HEK293 (cell line): ENCODE data around the gene GALE.
A peak's percentile ranks its signal among the peaks of the same experiment; 100 is the strongest.
"Not testable (repeated sequence)": the region's sequence is repeated elsewhere in the genome, so short reads cannot be mapped to it uniquely, and the experiment has no call there.

Experiments used
- CTCF ChIA-PET: fragments of 350-600 bp; formaldehyde crosslinking; extraction: SDS; loops from one replicate; lab custom pipeline; 2021; ENCODE audit warnings: antibody characterized with exemption; lab: Yijun Ruan, JAX
- POLR2A ChIA-PET: fragments of 300-600 bp; formaldehyde crosslinking; extraction: SDS; loops from one replicate; lab custom pipeline; 2020; ENCODE audit warnings: antibody characterized with exemption, inconsistent platforms; lab: Yijun Ruan, JAX
- H3K27ac ChIP-seq: fragments of 200-500 bp; sonication (Bioruptor generic); 2 replicates; pipeline ENCODE4 v1.5.1; 2014; ENCODE audit warnings: low read depth, low read length, control low read depth, inconsistent platforms; ENCODE audit errors: extremely low read depth
- H3K36me3 ChIP-seq, 2 experiments: fragments of 200-500 bp in 1 of 2; sonication (Bioruptor generic) in 1 of 2; 1 replicate in 1 of 2; 2 replicates in 1 of 2; pipeline ENCODE4 v1.5.1; 2014 to 2017; ENCODE audit warnings: inconsistent platforms in 2 of 2, low read length in 2 of 2; ENCODE audit not compliant: control insufficient read depth in 2 of 2, insufficient read depth in 1 of 2
- H3K4me1 ChIP-seq: fragments of 200-500 bp; sonication (Bioruptor generic); 2 replicates; pipeline ENCODE4 v1.5.1; 2014; ENCODE audit warnings: mild to moderate bottlenecking, low read length, inconsistent platforms; ENCODE audit not compliant: control insufficient read depth, insufficient read depth
- H3K4me3 ChIP-seq: 2 replicates; pipeline ENCODE4 v1.5.1; 2011; ENCODE audit warnings: low read depth, mild to moderate bottlenecking, control low read depth, low read length, moderate library complexity
- H3K9me3 ChIP-seq: fragments of 200-500 bp; sonication (Bioruptor generic); 2 replicates; pipeline ENCODE4 v1.5.1; 2014; ENCODE audit warnings: low read depth, low read length, inconsistent platforms; ENCODE audit not compliant: control insufficient read depth, insufficient read depth
- BCL11B ChIP-seq: fragments of 450-650 bp; formaldehyde crosslinking; IDR thresholded peaks from 2 replicates; pipeline ENCODE4 v1.5.1; 2016; ENCODE audit warnings: low read depth, missing biosample characterization, missing genetic modification characterization
- GLI2 ChIP-seq: fragments of 450-650 bp; formaldehyde crosslinking; IDR thresholded peaks from 2 replicates; pipeline ENCODE4; 2017; ENCODE audit warnings: missing biosample characterization, missing genetic modification characterization, low read depth, borderline replicate concordance
- PRDM10 ChIP-seq: fragments of 450-650 bp; formaldehyde crosslinking; IDR thresholded peaks from 2 replicates; pipeline ENCODE4 v1.5.1; 2016; ENCODE audit warnings: missing biosample characterization, missing genetic modification characterization
- SCRT2 ChIP-seq: fragments of 450-650 bp; formaldehyde crosslinking; IDR thresholded peaks from 2 replicates; pipeline ENCODE4 v1.5.1; 2016; ENCODE audit warnings: missing biosample characterization, missing genetic modification characterization
- ZFP69B ChIP-seq: fragments of 450-650 bp; formaldehyde crosslinking; IDR thresholded peaks from 2 replicates; pipeline ENCODE4 v1.5.1; 2016; ENCODE audit warnings: missing biosample characterization, missing genetic modification characterization
- ZNF138 ChIP-seq: fragments of 450-650 bp; formaldehyde crosslinking; IDR thresholded peaks from 2 replicates; pipeline ENCODE4 v1.5.1; 2016; ENCODE audit warnings: missing biosample characterization, missing genetic modification characterization, borderline replicate concordance
- ZNF174 ChIP-seq: fragments of 450-650 bp; formaldehyde crosslinking; IDR thresholded peaks from 2 replicates; pipeline ENCODE4 v1.5.0; 2017; ENCODE audit warnings: missing biosample characterization, mild to moderate bottlenecking, missing genetic modification characterization
- ZNF292 ChIP-seq: fragments of 450-650 bp; formaldehyde crosslinking; IDR thresholded peaks from 2 replicates; pipeline ENCODE4 v1.5.1; 2016; ENCODE audit warnings: low read depth, missing biosample characterization, missing genetic modification characterization, borderline replicate concordance
- ZNF433 ChIP-seq: fragments of 450-650 bp; formaldehyde crosslinking; IDR thresholded peaks from 2 replicates; pipeline ENCODE4 v1.5.1; 2016; ENCODE audit warnings: missing biosample characterization, missing genetic modification characterization, low read depth
- ZNF501 ChIP-seq: fragments of 450-650 bp; formaldehyde crosslinking; IDR thresholded peaks from 2 replicates; pipeline ENCODE4 v1.5.1; 2016; ENCODE audit warnings: missing biosample characterization, missing genetic modification characterization
- ZNF518A ChIP-seq: fragments of 450-650 bp; formaldehyde crosslinking; conservative IDR thresholded peaks from 2 replicates; pipeline ENCODE4 v1.5.1; 2016; ENCODE audit warnings: low read depth, missing biosample characterization, missing genetic modification characterization
- ZNF585B ChIP-seq: fragments of 450-650 bp; formaldehyde crosslinking; IDR thresholded peaks from 2 replicates; pipeline ENCODE4 v1.5.1; 2016; ENCODE audit warnings: missing biosample characterization, missing genetic modification characterization
- ZNF626 ChIP-seq: fragments of 450-650 bp; sonication (Bioruptor Pico); formaldehyde crosslinking; IDR thresholded peaks from 2 replicates; pipeline ENCODE4 v1.5.1; 2018; ENCODE audit warnings: missing biosample characterization, missing genetic modification characterization, inconsistent platforms
- ZNF629 ChIP-seq: fragments of 450-650 bp; formaldehyde crosslinking; IDR thresholded peaks from 2 replicates; pipeline ENCODE4 v1.5.1; 2017; ENCODE audit warnings: missing biosample characterization, missing genetic modification characterization
- ZNF658 ChIP-seq: fragments of 450-650 bp; formaldehyde crosslinking; IDR thresholded peaks from 2 replicates; pipeline ENCODE4; 2016; ENCODE audit warnings: missing biosample characterization, missing genetic modification characterization
- ZNF670 ChIP-seq: fragments of 450-650 bp; formaldehyde crosslinking; IDR thresholded peaks from 2 replicates; pipeline ENCODE4 v1.5.1; 2016; ENCODE audit warnings: missing biosample characterization, missing genetic modification characterization, low read depth
- ZNF677 ChIP-seq: fragments of 450-650 bp; IDR thresholded peaks from 2 replicates; pipeline ENCODE4 v1.5.0; 2018; ENCODE audit warnings: missing biosample characterization, mild to moderate bottlenecking, missing genetic modification characterization, moderate library complexity
- TF ChIP-seq, protein P1 (sequence below): fragments of 450-650 bp; formaldehyde crosslinking; IDR thresholded peaks from 2 replicates; pipeline ENCODE4 v1.5.1; 2016; ENCODE audit warnings: missing biosample characterization, missing genetic modification characterization
- TF ChIP-seq, protein P2 (sequence below): fragments of 450-650 bp; formaldehyde crosslinking; IDR thresholded peaks from 2 replicates; pipeline ENCODE4 v1.5.1; 2017; ENCODE audit warnings: missing biosample characterization, missing genetic modification characterization

The GALE gene

DNA sequence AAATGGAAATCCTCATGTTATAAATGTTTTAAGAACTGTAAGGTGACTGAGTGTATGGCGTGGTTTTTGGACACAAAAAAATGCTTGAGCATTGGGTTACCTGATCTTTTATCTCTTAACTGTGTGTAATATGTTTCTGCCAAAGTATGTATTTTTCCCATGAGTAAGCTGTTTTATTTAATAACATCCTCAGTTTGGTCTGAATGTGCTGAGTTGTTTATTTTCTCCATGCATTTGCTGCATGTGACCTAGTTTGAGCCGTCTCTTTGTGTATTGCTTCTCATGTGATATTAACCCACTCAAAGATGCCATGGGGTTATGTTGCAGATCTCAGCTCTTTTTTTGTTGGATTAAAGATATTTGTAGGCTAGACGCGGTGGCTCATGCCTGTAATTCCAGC is 15.7 kb downstream of the GALE start:
- CTCF ChIA-PET: no interaction called here
- H3K27ac ChIP-seq: no peak overlapping the region
- H3K4me1 ChIP-seq: peaks cover 3% of the 10 kb centered on the region; the same call in 1 of the 2 replicates
- POLR2A ChIA-PET: no interaction called here
- H3K36me3 ChIP-seq: peaks cover 47 to 84% of the 10 kb centered on the region in 2 experiments
- H3K4me3 ChIP-seq: no peak overlapping the region
- H3K9me3 ChIP-seq: no peaks in the 10 kb centered on the region
- TF ChIP-seq ZNF138 (tag by site-specific recombination) (no peak), ZNF670 (no peak), ZNF626 (tag by site-specific recombination) (no peak), GLI2 (tag by site-specific recombination) (no peak), ZFP69B (tag by site-specific recombination) (no peak), ZNF677 (tag by site-specific recombination) (no peak)
- TF ChIP-seq, protein P1, sequence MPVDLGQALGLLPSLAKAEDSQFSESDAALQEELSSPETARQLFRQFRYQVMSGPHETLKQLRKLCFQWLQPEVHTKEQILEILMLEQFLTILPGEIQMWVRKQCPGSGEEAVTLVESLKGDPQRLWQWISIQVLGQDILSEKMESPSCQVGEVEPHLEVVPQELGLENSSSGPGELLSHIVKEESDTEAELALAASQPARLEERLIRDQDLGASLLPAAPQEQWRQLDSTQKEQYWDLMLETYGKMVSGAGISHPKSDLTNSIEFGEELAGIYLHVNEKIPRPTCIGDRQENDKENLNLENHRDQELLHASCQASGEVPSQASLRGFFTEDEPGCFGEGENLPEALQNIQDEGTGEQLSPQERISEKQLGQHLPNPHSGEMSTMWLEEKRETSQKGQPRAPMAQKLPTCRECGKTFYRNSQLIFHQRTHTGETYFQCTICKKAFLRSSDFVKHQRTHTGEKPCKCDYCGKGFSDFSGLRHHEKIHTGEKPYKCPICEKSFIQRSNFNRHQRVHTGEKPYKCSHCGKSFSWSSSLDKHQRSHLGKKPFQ (tag by site-specific recombination): no peak
- TF ChIP-seq, protein P2, sequence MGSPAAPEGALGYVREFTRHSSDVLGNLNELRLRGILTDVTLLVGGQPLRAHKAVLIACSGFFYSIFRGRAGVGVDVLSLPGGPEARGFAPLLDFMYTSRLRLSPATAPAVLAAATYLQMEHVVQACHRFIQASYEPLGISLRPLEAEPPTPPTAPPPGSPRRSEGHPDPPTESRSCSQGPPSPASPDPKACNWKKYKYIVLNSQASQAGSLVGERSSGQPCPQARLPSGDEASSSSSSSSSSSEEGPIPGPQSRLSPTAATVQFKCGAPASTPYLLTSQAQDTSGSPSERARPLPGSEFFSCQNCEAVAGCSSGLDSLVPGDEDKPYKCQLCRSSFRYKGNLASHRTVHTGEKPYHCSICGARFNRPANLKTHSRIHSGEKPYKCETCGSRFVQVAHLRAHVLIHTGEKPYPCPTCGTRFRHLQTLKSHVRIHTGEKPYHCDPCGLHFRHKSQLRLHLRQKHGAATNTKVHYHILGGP (tag by site-specific recombination): no peak

DNA sequence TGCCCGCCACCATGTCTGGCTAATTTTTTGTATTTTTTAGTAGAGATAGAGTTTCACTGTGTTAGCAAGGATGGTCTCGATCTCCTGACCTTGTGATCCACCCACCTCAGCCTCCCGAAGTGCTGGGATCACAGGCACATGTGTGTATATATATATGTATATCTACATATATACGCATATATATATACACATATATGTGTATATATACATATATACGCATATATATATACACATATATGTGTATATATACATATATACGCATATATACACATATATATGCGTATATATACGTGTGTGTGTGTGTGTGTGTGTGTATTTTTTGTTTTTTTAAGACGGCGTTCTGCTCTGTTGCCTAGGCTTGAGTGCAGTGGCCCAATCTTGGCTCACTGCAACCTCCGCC is 17.4 kb downstream of the GALE start:
- H3K9me3 ChIP-seq, H3K4me1 ChIP-seq, POLR2A ChIA-PET, CTCF ChIA-PET, H3K4me3 ChIP-seq, H3K27ac ChIP-seq: not testable (repeated sequence)
- H3K36me3 ChIP-seq: peaks cover 47 to 78% of the 10 kb centered on the region in 2 experiments

- peaks cover 34 to 47% of the 10 kb centered on the region in 2 experiments for H3K36me3 ChIP-seq
- ChIA-PET POLR2A (interaction anchor here (0.6 to 5.7 kb wide), 6 partner anchors 12 to 200 kb away, joined by 3 to 101 read pairs (median 4); partner anchors contain the start of genes GALE, HMGCL, LYPLA2 and SRSF10), CTCF (interaction anchor here (0.6 to 1.6 kb wide), 7 partner anchors 8 to 292 kb away, joined by 3 to 5 read pairs (median 4); partner anchors contain the start of gene LYPLA2)
- no peak overlapping the region; the same call in 1 of the 2 replicates for H3K4me3 ChIP-seq
- no peak overlapping the region; the same call in 1 of the 2 replicates for H3K27ac ChIP-seq
- H3K4me1 ChIP-seq: peaks cover 7% of the 10 kb centered on the region; the same call in 1 of the 2 replicates
- H3K9me3 ChIP-seq: no peaks in the 10 kb centered on the region
- no peak for TF ChIP-seq ZNF433
- peak; percentile 98 for TF ChIP-seq SCRT2
- TF ChIP-seq PRDM10 (tag by site-specific recombination): peak; percentile 23; the same call in 1 of the 2 replicates
- TF ChIP-seq ZNF518A (tag by site-specific recombination): no peak
- TF ChIP-seq ZNF629 (tag by site-specific recombination): peak; percentile 85
- no peak for TF ChIP-seq ZNF292 (tag by site-specific recombination)
- TF ChIP-seq ZNF501 (tag by site-specific recombination): peak; percentile 24; the same call in 1 of the 2 replicates
- no peak for TF ChIP-seq BCL11B (tag by site-specific recombination)
- TF ChIP-seq ZNF174 (tag by site-specific recombination): no peak
- no peak for TF ChIP-seq ZNF585B (tag by site-specific recombination)
- TF ChIP-seq ZNF658 (tag by site-specific recombination): no peak
- 0 out of 2 replicates have a peak, but pooled peaks have one; percentile 15 for TF ChIP-seq ZFP69B (tag by site-specific recombination)
Measured at GRCh38 chr1:23779826-23780371, 20.7 kb downstream of the GALE start.
